Vagina (tissue), 2 donors: ENCODE data around the gene PLPPR2. TPM values are rescaled to one million over a fixed set of nuclear protein-coding genes. Genes with fewer than 3 reads are reported as not detected.
"Not testable (repeated sequence)": the region's sequence is repeated elsewhere in the genome, so short reads cannot be mapped to it uniquely, and the experiment has no call there.

Source experiments
- DNase-seq, 2 donors: peaks; one replicate each; pipeline ENCODE4 v3.0.0-alpha.2; 2017; ENCODE audit errors: extremely low spot score in 2 of 2
- H3K27ac ChIP-seq: fragments of 200-600 bp; sonication (generic); one replicate; pipeline ENCODE4 v1.5.1; 2019
- H3K27me3 ChIP-seq: fragments of 200-600 bp; sonication (generic); one replicate; pipeline ENCODE4 v1.5.1; 2019
- H3K36me3 ChIP-seq, 2 donors: fragments of 200-600 bp; sonication (generic); one replicate each; pipeline ENCODE4 v1.5.1; 2017 to 2019
- H3K4me1 ChIP-seq: fragments of 200-600 bp; sonication (generic); one replicate; pipeline ENCODE4 v1.5.1; 2019
- H3K4me3 ChIP-seq, 2 donors: fragments of 200-600 bp; sonication (generic); 1 replicate in 1 of 2; 2 replicates in 1 of 2; pipeline ENCODE4 v1.5.1; 2016 to 2019
- H3K9me3 ChIP-seq: fragments of 200-600 bp; sonication (generic); one replicate; pipeline ENCODE4 v1.5.1; 2019
- CTCF ChIP-seq, 3 experiments: fragments of 450-650 bp in 2 of 3; fragments of 200-600 bp in 1 of 3; sonication (generic) in 1 of 3; IDR thresholded peaks; one replicate each; pipeline ENCODE4 v1.5.1; 2017 to 2019; ENCODE audit warnings: antibody characterized with exemption in 3 of 3, mild to moderate bottlenecking in 2 of 3, moderate library complexity in 2 of 3
- POLR2A ChIP-seq, 2 donors: fragments of 450-650 bp; IDR thresholded peaks; one replicate each; pipeline ENCODE4 v1.6.1; 2017; ENCODE audit warnings: antibody characterized with exemption in 2 of 2, mild to moderate bottlenecking in 2 of 2, moderate library complexity in 2 of 2
- POLR2AphosphoS5 ChIP-seq, 2 donors: sonication (generic); formaldehyde crosslinking; IDR thresholded peaks; one replicate each; pipeline ENCODE4 v1.9.0; 2017; ENCODE audit warnings: antibody characterized with exemption in 2 of 2, mild to moderate bottlenecking in 2 of 2, low read depth in 1 of 2; ENCODE audit not compliant: insufficient read depth in 1 of 2
- intact Hi-C: fragments of 100-400 bp; cut with DNase I; formaldehyde crosslinking; loops from one replicate; pipeline ENCODE4 v1.15.1; 2023
- total RNA-seq: library from RNA; depleted of rRNA; stranded (reverse); fragments of >200 nt; gene quantifications from one replicate; pipeline ENCODE4 v1.2.3, GENCODE V29; 2016

PLPPR2 gene
- total RNA-seq, 1 donor from 2014 or later = 16.5 TPM

GRCh38 chr19:11349171-11349570 lies 6.1 kb upstream of the PLPPR2 start:
- Histone ChIP-seq H3K4me3 (no peak overlapping the region), H3K27ac (no peak overlapping the region), H3K4me1 (peaks cover 20% of the 10 kb centered on the region), H3K36me3 (no peaks in the 10 kb centered on the region), H3K27me3 (no peaks in the 10 kb centered on the region), H3K9me3 (no peaks in the 10 kb centered on the region)
- intact Hi-C loops = loop anchor here (10.0 kb wide), 1 partner anchor 1546 kb away; the partner anchor contains the start of gene GCDH
- DNase-seq = no peak
- no peak for TF ChIP-seq POLR2A (IDR thresholded peaks at IDR 0.05)
- no peak for TF ChIP-seq CTCF (IDR thresholded peaks at IDR 0.05)
- TF ChIP-seq POLR2AphosphoS5 (IDR thresholded peaks at IDR 0.05; ENCODE audit: insufficient read depth in 1 of 2, low read depth in 1 of 2) = no peak

DNA sequence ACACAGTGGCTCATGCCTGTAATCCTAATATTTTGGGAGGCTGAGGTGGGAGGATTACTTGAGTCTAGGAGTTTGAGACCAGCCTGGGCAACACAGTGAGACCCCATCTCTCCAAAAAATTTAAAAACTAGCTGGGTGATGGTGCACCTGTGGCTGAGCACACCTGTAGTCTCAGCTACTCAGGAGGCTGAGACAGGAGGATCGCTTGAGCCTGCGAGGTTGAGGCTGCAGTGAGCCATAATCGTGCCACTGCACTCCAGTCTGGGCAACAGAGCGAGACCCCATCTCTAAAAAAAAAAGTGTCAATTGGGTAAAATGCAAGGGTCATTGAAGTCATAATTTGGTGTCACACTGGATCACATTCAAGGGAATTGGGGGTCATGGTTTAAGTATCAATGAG lies 1.1 kb upstream of the PLPPR2 start:
- intact Hi-C loops, H3K36me3 ChIP-seq, H3K27me3 ChIP-seq: not testable (repeated sequence)

GRCh38 chr19:11356074-11356397 lies 804 bp downstream of the PLPPR2 start:
- peak overlapping the region; percentile 76 for H3K27ac ChIP-seq
- intact Hi-C loops = no loop called here

More for the DNA sequence above, 1.1 kb upstream of the PLPPR2 start:
- not testable (repeated sequence) for DNase-seq, H3K4me3 ChIP-seq, H3K9me3 ChIP-seq, H3K27ac ChIP-seq
- peaks cover 22% of the 10 kb centered on the region for H3K4me1 ChIP-seq

GRCh38 chr19:11356676-11357550 lies 1.7 kb downstream of the PLPPR2 start:
- intact Hi-C loops = no loop called here
- H3K4me1 ChIP-seq = peaks cover 32% of the 10 kb centered on the region
- no peak overlapping the region for H3K4me3 ChIP-seq
- H3K9me3 ChIP-seq = no peaks in the 10 kb centered on the region
- H3K27me3 ChIP-seq = no peaks in the 10 kb centered on the region
- DNase-seq = no peak
- H3K27ac ChIP-seq = no peak overlapping the region
- no peak for TF ChIP-seq CTCF (IDR thresholded peaks at IDR 0.05)
- no peak for TF ChIP-seq POLR2A (IDR thresholded peaks at IDR 0.05)
- no peak for TF ChIP-seq POLR2AphosphoS5 (IDR thresholded peaks at IDR 0.05; ENCODE audit: insufficient read depth in 1 of 2, low read depth in 1 of 2)
- no peaks in the 10 kb centered on the region for H3K36me3 ChIP-seq

More at GRCh38 chr19:11356074-11356397, 804 bp downstream of the PLPPR2 start:
- Histone ChIP-seq H3K27me3 (no peaks in the 10 kb centered on the region), H3K36me3 (no peaks in the 10 kb centered on the region), H3K4me3 (peak overlapping the region; percentile 70 to 76), H3K9me3 (no peaks in the 10 kb centered on the region), H3K4me1 (peaks cover 27% of the 10 kb centered on the region)
- no peak for TF ChIP-seq POLR2A (IDR thresholded peaks at IDR 0.05)
- no peak for TF ChIP-seq POLR2AphosphoS5 (IDR thresholded peaks at IDR 0.05; ENCODE audit: insufficient read depth in 1 of 2, low read depth in 1 of 2)
- TF ChIP-seq CTCF (IDR thresholded peaks at IDR 0.05) = no peak
- DNase-seq = no peak

DNA sequence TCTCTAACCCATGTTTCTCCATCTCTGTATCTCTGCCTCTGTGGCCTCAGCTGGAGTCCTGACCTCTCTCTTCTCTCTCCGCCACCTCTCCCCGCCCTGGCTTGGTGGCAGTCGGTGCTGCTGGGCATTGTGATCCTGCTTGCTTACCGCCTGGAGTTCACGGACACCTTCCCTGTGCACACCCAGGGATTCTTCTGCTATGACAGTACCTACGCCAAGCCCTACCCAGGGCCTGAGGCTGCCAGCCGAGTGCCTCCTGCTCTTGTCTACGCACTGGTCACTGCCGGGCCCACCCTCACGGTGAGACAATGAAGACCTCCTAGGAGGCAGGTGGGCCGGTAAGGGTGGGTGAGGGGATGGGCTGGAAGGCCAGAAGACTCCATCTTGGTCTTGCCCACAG lies 4.2 kb downstream of the PLPPR2 start:
- DNase-seq = no peak
- intact Hi-C loops = no loop called here
- Histone ChIP-seq H3K9me3 (no peaks in the 10 kb centered on the region), H3K36me3 (peaks cover 0 to 5% of the 10 kb centered on the region in 2 donors), H3K27me3 (no peaks in the 10 kb centered on the region), H3K4me1 (peaks cover 32% of the 10 kb centered on the region), H3K4me3 (no peak overlapping the region), H3K27ac (no peak overlapping the region)
- TF ChIP-seq POLR2A (IDR thresholded peaks at IDR 0.05) (no peak), CTCF (IDR thresholded peaks at IDR 0.05) (no peak), POLR2AphosphoS5 (IDR thresholded peaks at IDR 0.05; ENCODE audit: insufficient read depth in 1 of 2, low read depth in 1 of 2) (no peak)
